H1 (cell line): ENCODE measurements around the gene PLIN1. TPM values are rescaled to one million over a fixed set of nuclear protein-coding genes. Genes with fewer than 3 reads are reported as not detected.

Source experiments
- CTCF ChIA-PET: fragments of 300-600 bp; sonication (Branson Sonifier 250); formaldehyde crosslinking; loops from one replicate; lab custom pipeline; 2021; ENCODE audit not compliant: partially characterized antibody; lab: Charles Lee
- POLR2A ChIA-PET: fragments of 300-600 bp; sonication (Branson Sonifier 250); formaldehyde crosslinking; loops from one replicate; lab custom pipeline; 2021; ENCODE audit warnings: inconsistent platforms; ENCODE audit not compliant: partially characterized antibody; lab: Charles Lee
- DNase-seq, 2 experiments: peaks; one replicate each; pipeline versions ENCODE4 v3.0.0 to v3.0.0-alpha.2; 2010 to 2022; ENCODE audit warnings: low spot score in 2 of 2, low read depth in 1 of 2, mixed read lengths in 1 of 2
- FAIRE-seq: peaks from 2 replicates; lab custom pipeline; 2011; peaks lifted over from hg19 to GRCh38; lab: Jason Lieb, UNC
- H2AFZ ChIP-seq: 2 replicates; pipeline ENCODE4 v1.8.1; 2012; ENCODE audit warnings: low read length, inconsistent platforms
- H2AK5ac ChIP-seq: 2 replicates; pipeline ENCODE4 v1.6.1; 2013; ENCODE audit warnings: low read depth, low read length
- H2BK120ac ChIP-seq: replicated peaks from 2 replicates; pipeline ENCODE3; 2013; ENCODE audit warnings: low read depth, low read length, inconsistent platforms
- H2BK12ac ChIP-seq: 2 replicates; pipeline ENCODE4 v1.6.1; 2013; ENCODE audit warnings: low read depth, low read length
- H2BK15ac ChIP-seq: 2 replicates; pipeline ENCODE4 v1.6.1; 2013; ENCODE audit warnings: low read length
- H2BK20ac ChIP-seq: 2 replicates; pipeline ENCODE4 v1.6.1; 2013; ENCODE audit warnings: low read length
- H2BK5ac ChIP-seq: 2 replicates; pipeline ENCODE4 v1.6.1; 2013; ENCODE audit warnings: low read depth, low read length
- H3K14ac ChIP-seq: 2 replicates; pipeline ENCODE4 v1.6.1; 2013; ENCODE audit warnings: inconsistent platforms; ENCODE audit not compliant: insufficient read length
- H3K18ac ChIP-seq: 2 replicates; pipeline ENCODE4 v1.6.1; 2013; ENCODE audit warnings: low read length; ENCODE audit errors: extremely low read depth
- H3K23ac ChIP-seq: 2 replicates; pipeline ENCODE4 v1.6.1; 2013; ENCODE audit warnings: inconsistent platforms; ENCODE audit not compliant: insufficient read length
- H3K23me2 ChIP-seq: 2 replicates; pipeline ENCODE4 v1.6.1; 2013; ENCODE audit warnings: low read depth, low read length
- H3K27ac ChIP-seq: 2 replicates; pipeline ENCODE4 v1.6.1; 2011; ENCODE audit warnings: low read depth, low read length, inconsistent platforms
- H3K27me3 ChIP-seq, 4 experiments: replicated peaks in 1 of 4; 1 replicate in 1 of 4; 2 replicates in 3 of 4; pipeline versions ENCODE4 v1.6.1 to v1.8.1; 2011 to 2013; ENCODE audit warnings: low read length in 3 of 4, mild to moderate bottlenecking in 3 of 4, inconsistent platforms in 2 of 4, mixed read lengths in 2 of 4, moderate library complexity in 1 of 4; ENCODE audit not compliant: control insufficient read depth in 3 of 4, insufficient read depth in 3 of 4; ENCODE audit errors: extremely low read depth in 1 of 4
- H3K36me3 ChIP-seq, 4 experiments: 2 replicates each; pipeline versions ENCODE4 v1.6.1 to v1.8.1; 2011 to 2013; ENCODE audit warnings: mild to moderate bottlenecking in 4 of 4, low read length in 3 of 4, moderate library complexity in 2 of 4, control low read depth in 1 of 4, inconsistent platforms in 1 of 4; ENCODE audit not compliant: insufficient read depth in 4 of 4, control insufficient read depth in 2 of 4
- H3K4ac ChIP-seq: replicated peaks from 2 replicates; pipeline ENCODE3; 2013; ENCODE audit warnings: low read length, low read depth, mixed read lengths, inconsistent platforms; ENCODE audit not compliant: insufficient read length
- H3K4me1 ChIP-seq, 4 experiments: replicated peaks in 1 of 4; 1 replicate in 1 of 4; 2 replicates in 3 of 4; pipeline versions ENCODE4 v1.6.1 to v1.8.1; 2011 to 2013; ENCODE audit warnings: low read length in 3 of 4, inconsistent platforms in 2 of 4, mixed read lengths in 1 of 4; ENCODE audit not compliant: insufficient read depth in 4 of 4, control insufficient read depth in 3 of 4
- H3K4me2 ChIP-seq, 2 experiments: 2 replicates each; pipeline versions ENCODE4 v1.6.1 to v1.8.1; 2011 to 2013; ENCODE audit warnings: low read depth in 2 of 2, low read length in 2 of 2, control low read depth in 1 of 2, inconsistent platforms in 1 of 2, mild to moderate bottlenecking in 1 of 2; ENCODE audit not compliant: insufficient read depth in 1 of 2
- H3K4me3 ChIP-seq, 4 experiments: fragments of 200-600, 300-600 bp in 1 of 4; sonication (generic), shearing (Covaris generic), sonication (Bioruptor Twin) in 1 of 4; 2 replicates each; pipeline versions ENCODE4 v1.5.1 to v1.8.1; 2011 to 2016; ENCODE audit warnings: low read length in 4 of 4, low read depth in 3 of 4, control low read depth in 2 of 4, inconsistent platforms in 2 of 4, mild to moderate bottlenecking in 2 of 4, mixed read lengths in 1 of 4, moderate library complexity in 1 of 4; ENCODE audit not compliant: insufficient read depth in 2 of 4; ENCODE audit errors: extremely low read depth in 1 of 4
- H3K56ac ChIP-seq: replicated peaks from 2 replicates; pipeline ENCODE3; 2013; ENCODE audit warnings: low read depth, mild to moderate bottlenecking, mixed read lengths, low read length, inconsistent platforms; ENCODE audit not compliant: insufficient read length
- H3K79me1 ChIP-seq: 2 replicates; pipeline ENCODE4 v1.6.1; 2013; ENCODE audit warnings: low read depth, low read length, control low read depth
- H3K79me2 ChIP-seq, 2 experiments: 2 replicates each; pipeline versions ENCODE4 v1.6.1 to v1.8.1; 2012 to 2013; ENCODE audit warnings: low read length in 2 of 2, mild to moderate bottlenecking in 2 of 2, inconsistent platforms in 1 of 2; ENCODE audit not compliant: insufficient read depth in 2 of 2, control insufficient read depth in 1 of 2
- H3K9ac ChIP-seq, 4 experiments: replicated peaks in 1 of 4; 1 replicate in 1 of 4; 2 replicates in 3 of 4; pipeline versions ENCODE4 v1.6.1 to v1.8.1; 2011 to 2013; ENCODE audit warnings: low read depth in 3 of 4, low read length in 3 of 4, control low read depth in 2 of 4, mild to moderate bottlenecking in 2 of 4, moderate library complexity in 2 of 4, inconsistent platforms in 1 of 4; ENCODE audit errors: extremely low read depth in 1 of 4
- H3K9me3 ChIP-seq, 2 experiments: 2 replicates each; pipeline versions ENCODE4 v1.6.1 to v1.8.1; 2012 to 2013; ENCODE audit warnings: mild to moderate bottlenecking in 2 of 2, moderate library complexity in 2 of 2, control low read depth in 1 of 2, inconsistent platforms in 1 of 2, low read depth in 1 of 2, low read length in 1 of 2, mixed read lengths in 1 of 2; ENCODE audit not compliant: insufficient read depth in 2 of 2
- H4K20me1 ChIP-seq, 2 experiments: replicated peaks in 1 of 2; 2 replicates each; pipeline versions ENCODE3 to v1.8.1; 2011 to 2013; ENCODE audit warnings: inconsistent platforms in 2 of 2, low read length in 2 of 2, mild to moderate bottlenecking in 1 of 2; ENCODE audit not compliant: insufficient read depth in 2 of 2, control insufficient read depth in 1 of 2
- H4K5ac ChIP-seq: 2 replicates; pipeline ENCODE4 v1.6.1; 2013; ENCODE audit warnings: low read length, low read depth, mixed read lengths, inconsistent platforms; ENCODE audit not compliant: insufficient read length
- H4K8ac ChIP-seq: 2 replicates; pipeline ENCODE4 v1.8.0; 2013; ENCODE audit warnings: mild to moderate bottlenecking, moderate library complexity, low read length, inconsistent platforms; ENCODE audit not compliant: insufficient read depth; ENCODE audit errors: extremely low read depth
- H4K91ac ChIP-seq: replicated peaks from 2 replicates; pipeline ENCODE3; 2013; ENCODE audit warnings: low read length, mixed read lengths, inconsistent platforms; ENCODE audit not compliant: insufficient read length
- KDM5A ChIP-seq: fragments of 200-600 bp; IDR thresholded peaks from 2 replicates; pipeline ENCODE4 v1.7.1; 2012; ENCODE audit warnings: mild to moderate bottlenecking, low read length, inconsistent platforms, mixed read lengths
- SP1 ChIP-seq: IDR thresholded peaks from 2 replicates; pipeline ENCODE4 v1.6.1; 2011; ENCODE audit warnings: low read depth, low read length
- WGBS, 2 experiments: shearing (Covaris generic) in 1 of 2; methylation state at CpG; one replicate each; pipeline versions ENCODE4 v1.1.6 to v1.1.7; 2013 to 2015; ENCODE audit warnings: low lambda C conversion rate in 2 of 2, mixed read lengths in 2 of 2, inconsistent platforms in 1 of 2, low coverage in 1 of 2, missing lambda C conversion rate in 1 of 2; ENCODE audit not compliant: insufficient replicate concordance in 2 of 2, insufficient coverage in 1 of 2, insufficient read length in 1 of 2; ENCODE audit errors: extremely low coverage in 1 of 2, missing lambda C conversion rate in 1 of 2; 5-methylcytosine and 5-hydroxymethylcytosine counted together
- polyA plus RNA-seq, 7 experiments: library from polyadenylated mRNA; depleted of rRNA in 3 of 7; stranded (reverse) in 5 of 7; unstranded in 2 of 7; fragments of >200 nt in 5 of 7; fragments of 200-250 nt in 2 of 7; gene quantifications; 1 replicate in 5 of 7; 2 replicates in 1 of 7; 4 replicates in 1 of 7; pipeline versions ENCODE4 v1.2.1 to v1.2.3, GENCODE V29; 2011 to 2013; ENCODE audit warnings: missing spikeins in 2 of 7, mixed read lengths in 2 of 7
- total RNA-seq: library from RNA; stranded (reverse); fragmentation: NEBNext Ultra II Directional; extraction: Animal tissue kit (Norgen Biotek cat#: 25700); gene quantifications from 2 replicates; pipeline ENCODE4 v1.2.1, GENCODE V29; 2021
- TF ChIP-seq, protein P1 (sequence below): IDR thresholded peaks from 2 replicates; pipeline ENCODE4 v1.6.1; 2012; ENCODE audit warnings: inconsistent platforms

PLIN1 gene
- total and polyA plus RNA-seq, 2 of the 8 experiments (the other 6 are each of a cell fraction or from before 2014, with no cell fraction given) = 0.33 TPM; not detected in 1

- POLR2A ChIA-PET = no interaction called here
- CTCF ChIA-PET = no interaction called here
Observed at GRCh38 chr15:89640245-89640644, 38.9 kb downstream of the PLIN1 start.

More at GRCh38 chr15:89640245-89640644, 38.9 kb downstream of the PLIN1 start:
- H2BK12ac ChIP-seq = no peak overlapping the region
- H3K23ac ChIP-seq = no peak overlapping the region
- no peak overlapping the region for H3K56ac ChIP-seq
- H3K4me2 ChIP-seq = no peak overlapping the region
- no peak for FAIRE-seq
- no peak overlapping the region for H3K14ac ChIP-seq
- H3K79me2 ChIP-seq = no peaks in the 10 kb centered on the region
- 90% methylated on average over 5 of the region's 5 CpGs; no CpG with 5 or more reads in 1 of the 2 experiments for WGBS, 2 experiments
- H3K36me3 ChIP-seq = peaks cover 0 to 28% (median 8%) of the 10 kb centered on the region in 4 experiments; a peak in 5 of 8 replicates
- no peak overlapping the region for H2AK5ac ChIP-seq
- H4K91ac ChIP-seq = no peak overlapping the region
- H3K4me1 ChIP-seq = no peaks in the 10 kb centered on the region
- no peak overlapping the region for H4K5ac ChIP-seq
- H2BK20ac ChIP-seq = no peak overlapping the region
- H3K4ac ChIP-seq = no peak overlapping the region
- no peak overlapping the region for H3K9ac ChIP-seq
- H4K20me1 ChIP-seq = peaks cover 0 to 2% of the 10 kb centered on the region in 2 experiments
- no peak overlapping the region for H3K27ac ChIP-seq
- H3K9me3 ChIP-seq = peaks cover 0 to 4% of the 10 kb centered on the region in 2 experiments; a peak in 2 of 4 replicates
- no peaks in the 10 kb centered on the region for H3K27me3 ChIP-seq
- H4K8ac ChIP-seq = no peak overlapping the region
- TF ChIP-seq, protein P1, sequence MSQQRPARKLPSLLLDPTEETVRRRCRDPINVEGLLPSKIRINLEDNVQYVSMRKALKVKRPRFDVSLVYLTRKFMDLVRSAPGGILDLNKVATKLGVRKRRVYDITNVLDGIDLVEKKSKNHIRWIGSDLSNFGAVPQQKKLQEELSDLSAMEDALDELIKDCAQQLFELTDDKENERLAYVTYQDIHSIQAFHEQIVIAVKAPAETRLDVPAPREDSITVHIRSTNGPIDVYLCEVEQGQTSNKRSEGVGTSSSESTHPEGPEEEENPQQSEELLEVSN = no peak
- no peak for TF ChIP-seq SP1
- no peak for TF ChIP-seq KDM5A
- TF ChIP-seq, all 59 proteins: peak for 0
- no peak overlapping the region for H2BK15ac ChIP-seq
- no peak for DNase-seq
- H2BK5ac ChIP-seq = no peak overlapping the region
- H3K79me1 ChIP-seq = no peaks in the 10 kb centered on the region
- no peak overlapping the region for H3K4me3 ChIP-seq
- H2AFZ ChIP-seq = no peak overlapping the region
- H3K23me2 ChIP-seq = no peaks in the 10 kb centered on the region
- H3K18ac ChIP-seq = no peak overlapping the region
- no peak overlapping the region for H2BK120ac ChIP-seq
